Stromal cell of bone marrow (primary cell): ENCODE measurements around the gene NOC4L.

Experiments
- DNase-seq: peaks from one replicate; pipeline ENCODE4 v3.0.0-alpha.2; 2012; ENCODE audit warnings: low read depth

The NOC4L gene

GRCh38 chr12:132156573-132157325 lies 12.5 kb downstream of the NOC4L start:
- DNase-seq, result no peak

- no peak for DNase-seq
These were observed 13.6 kb downstream of the NOC4L start for GRCh38 chr12:132157733-132158409.

DNA sequence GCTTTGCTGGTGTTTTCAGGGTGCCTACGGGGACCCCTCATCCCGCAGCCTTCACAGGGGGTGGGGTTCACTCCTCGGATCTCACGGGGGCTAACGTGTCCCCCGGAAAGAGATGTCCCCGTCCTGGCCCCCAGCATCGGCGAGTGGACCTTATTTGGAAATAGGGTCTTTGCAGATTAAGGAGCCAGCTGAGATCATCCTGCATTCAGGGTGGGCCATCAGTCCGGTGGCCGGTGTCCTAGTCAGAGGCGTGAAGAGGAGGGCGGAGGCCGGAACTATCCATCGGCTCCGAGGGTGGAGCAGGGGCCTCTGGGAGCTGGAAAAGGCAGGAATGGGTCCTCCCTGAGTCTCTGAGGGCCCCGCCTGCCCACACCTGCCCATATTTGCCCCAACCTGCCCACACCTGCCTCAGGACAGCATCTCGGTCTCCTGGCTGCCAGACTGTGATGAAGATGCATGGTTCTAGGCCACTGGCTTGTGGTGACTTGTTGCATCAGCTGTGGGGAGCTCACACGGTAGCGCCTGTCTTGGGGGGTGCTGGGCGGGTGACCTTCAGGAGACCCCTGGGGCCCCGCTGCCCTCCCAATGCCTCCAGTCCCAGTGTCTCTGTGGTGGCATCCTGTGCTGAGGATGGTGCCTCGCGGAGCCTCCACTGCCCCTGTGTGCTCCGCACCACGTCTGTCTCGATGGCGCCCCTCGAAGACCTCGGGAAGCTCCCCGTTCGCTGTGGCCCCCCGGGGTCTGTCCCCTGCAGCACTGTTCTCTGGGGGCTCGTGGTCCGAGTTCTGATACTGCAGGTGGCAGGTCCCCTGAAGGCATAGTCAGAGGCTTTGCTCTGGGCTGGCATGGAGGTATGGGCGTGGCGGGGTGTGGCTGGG lies 14.7 kb downstream of the NOC4L start:
- DNase-seq, result no peak

DNA sequence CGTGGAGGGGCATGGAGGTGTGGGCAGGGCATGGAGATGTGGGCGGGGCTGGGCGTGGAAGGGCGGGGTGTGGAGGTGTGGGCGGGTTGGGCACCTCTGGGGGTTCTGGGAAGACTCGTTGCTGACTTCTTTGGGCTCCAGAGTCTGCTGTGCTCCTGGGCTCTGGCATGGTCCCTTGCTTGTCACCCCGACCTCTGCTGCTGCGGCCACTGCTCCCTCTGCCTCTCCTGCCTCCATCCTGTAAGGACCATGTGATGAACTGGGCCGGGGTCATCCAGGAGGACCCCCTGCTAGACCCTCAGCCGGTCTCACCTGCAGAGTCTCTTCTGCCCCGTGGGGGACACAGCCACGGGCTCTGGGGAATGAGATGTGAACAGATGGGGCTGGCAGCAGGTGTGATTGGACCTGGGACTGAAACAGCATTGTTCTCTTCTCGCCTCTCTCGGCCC lies 15.3 kb downstream of the NOC4L start:
- no peak for DNase-seq

DNA sequence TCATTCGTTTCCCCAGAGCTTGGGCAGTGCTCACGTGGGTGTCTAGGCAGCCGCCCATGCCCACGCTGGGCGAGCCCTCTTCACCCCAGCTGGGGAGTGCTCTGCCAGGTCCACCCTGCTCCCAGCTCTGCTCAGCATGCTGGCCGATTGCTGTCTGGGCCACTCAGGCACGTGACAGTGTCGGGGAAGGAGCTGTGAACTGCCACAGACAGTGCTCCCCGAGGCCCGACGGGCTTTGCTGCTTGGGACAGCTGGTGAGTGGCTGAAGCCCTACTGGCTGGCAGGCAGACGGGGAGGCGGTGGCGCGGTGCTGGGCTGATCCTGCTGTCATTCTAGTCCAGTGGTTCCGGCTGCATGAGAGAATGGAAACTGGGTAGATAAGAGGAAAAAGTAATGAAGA lies 15.8 kb downstream of the NOC4L start:
- no peak for DNase-seq

DNA sequence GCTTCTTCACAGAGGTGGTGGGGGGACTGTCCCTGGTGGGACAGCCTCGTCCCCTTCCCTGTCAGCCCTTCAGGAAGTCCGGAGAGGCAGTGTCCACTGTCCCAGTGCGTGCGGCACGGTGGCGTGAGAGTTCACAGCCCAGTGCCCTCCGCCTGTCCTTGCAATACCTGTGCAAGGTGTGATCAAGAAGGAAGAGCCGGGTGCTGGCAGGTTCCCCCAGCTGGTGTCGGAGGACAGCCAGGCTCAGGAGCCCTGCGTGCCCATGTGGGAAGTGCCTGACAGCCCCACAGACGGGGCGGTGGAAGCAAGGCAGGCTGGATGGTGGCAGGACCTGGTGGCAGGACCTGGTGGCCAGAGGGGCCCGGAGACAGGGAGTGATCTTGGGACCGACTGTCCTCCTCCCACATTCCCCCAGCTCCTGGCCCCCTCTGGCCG lies 16.4 kb downstream of the NOC4L start:
- no peak for DNase-seq

GRCh38 chr12:132161036-132161781 lies 17.0 kb downstream of the NOC4L start:
- DNase-seq, result no peak

GRCh38 chr12:132161796-132162507 lies 17.7 kb downstream of the NOC4L start:
- DNase-seq, result no peak

DNA sequence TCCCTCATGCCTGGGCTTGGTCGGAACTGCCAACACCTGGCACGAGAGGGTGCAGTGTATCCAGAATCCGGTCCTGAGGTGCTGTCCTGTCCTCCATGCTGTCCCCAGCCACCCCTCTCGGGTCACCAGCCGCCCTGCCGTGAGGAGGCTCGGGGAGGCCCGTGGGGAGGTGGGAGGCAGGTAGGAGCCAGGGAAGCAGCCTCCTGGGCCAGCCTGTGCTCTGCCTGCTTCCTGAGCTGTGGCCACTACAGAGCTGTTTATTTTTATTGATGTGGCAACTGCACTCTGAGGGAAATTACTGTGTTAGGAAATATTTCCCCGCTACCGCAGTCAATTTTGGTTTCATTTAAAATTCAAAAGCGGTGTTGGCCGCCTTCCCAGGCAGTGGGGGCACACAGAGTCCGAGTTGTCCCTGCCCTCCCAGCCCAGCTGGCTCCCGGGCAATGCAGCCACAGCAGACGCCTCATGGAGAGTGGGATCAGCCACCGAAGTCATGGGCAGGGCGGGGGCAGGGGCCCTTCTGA lies 18.3 kb downstream of the NOC4L start:
- peak; percentile 84 for DNase-seq

- DNase-seq, result no peak
These were observed 19.0 kb downstream of the NOC4L start for GRCh38 chr12:132163041-132163910.

GRCh38 chr12:132163911-132164288 lies 19.6 kb downstream of the NOC4L start:
- no peak for DNase-seq

- DNase-seq, result no peak
These were observed 20.2 kb downstream of the NOC4L start for GRCh38 chr12:132164426-132164825.

- DNase-seq, result no peak
These were observed 21.3 kb downstream of the NOC4L start for GRCh38 chr12:132165584-132165983.

GRCh38 chr12:132166093-132166492 lies 21.8 kb downstream of the NOC4L start:
- DNase-seq, result no peak

DNA sequence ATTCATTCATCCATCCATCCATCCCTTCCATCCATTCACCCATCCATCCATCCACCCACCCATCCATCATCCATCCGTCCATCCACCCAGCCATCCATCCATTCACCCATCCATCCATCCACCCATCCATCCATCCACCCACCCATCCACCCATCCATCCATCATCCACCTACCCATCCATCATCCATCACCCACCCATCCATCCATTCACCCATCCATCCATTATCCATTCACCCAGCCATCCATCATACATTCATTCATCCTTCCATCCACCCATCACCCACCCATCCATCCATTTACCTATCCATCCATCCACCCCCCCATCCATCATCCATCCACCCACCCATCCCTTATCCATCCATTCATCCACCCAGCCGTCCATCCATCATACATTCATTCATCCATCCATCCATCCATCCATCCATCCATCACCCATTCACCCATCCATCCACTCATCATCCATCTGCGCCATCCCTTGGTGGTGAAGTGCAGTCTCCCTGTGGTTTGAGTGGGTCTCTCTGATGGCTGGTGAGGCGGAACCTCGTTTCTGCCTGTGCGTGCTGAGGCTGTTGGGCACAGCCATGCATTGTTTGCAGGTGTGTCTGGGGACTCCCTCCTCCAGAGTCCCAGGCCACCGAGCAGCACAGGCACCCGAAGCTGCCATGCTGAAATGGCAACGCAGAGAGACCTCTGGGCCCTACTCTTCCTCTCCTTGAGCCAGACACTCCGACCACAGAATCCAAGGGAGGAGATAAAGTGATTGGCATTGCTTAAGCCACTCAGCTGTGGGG lies 22.7 kb downstream of the NOC4L start:
- no peak for DNase-seq

DNA sequence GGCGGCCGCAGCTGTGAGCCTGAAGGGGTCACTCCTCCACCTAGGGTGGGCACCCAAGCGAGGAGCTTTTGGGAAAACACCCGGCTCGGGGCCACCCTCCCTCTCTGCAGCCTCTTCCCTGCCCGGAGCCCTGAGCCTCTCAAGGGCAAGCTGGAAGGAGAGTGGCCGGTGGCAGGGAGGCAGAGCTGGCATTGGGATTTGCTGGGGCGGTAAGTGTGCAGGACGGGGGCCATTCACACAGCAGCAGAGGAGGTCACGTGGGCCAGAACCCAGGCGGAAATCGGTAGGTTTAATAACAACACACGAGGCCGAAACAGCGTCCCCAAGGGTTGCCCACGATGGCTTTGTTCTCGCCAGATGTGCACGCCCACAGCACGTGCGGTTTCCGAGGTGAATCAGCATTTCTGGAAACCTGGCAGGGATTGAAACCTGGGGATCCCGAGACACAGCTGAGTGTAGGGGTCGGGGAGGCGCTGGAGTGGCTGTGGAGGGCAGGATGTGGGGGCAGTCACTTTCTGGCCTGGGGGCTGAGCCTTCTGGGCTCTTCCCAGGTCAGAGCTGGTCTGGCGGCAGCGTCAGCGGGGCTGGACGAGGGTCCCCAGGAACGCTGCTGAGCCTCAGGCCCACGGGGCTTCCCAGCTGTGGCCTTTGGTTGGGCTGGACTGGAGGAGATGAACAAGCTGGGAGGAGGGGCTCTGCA lies 23.5 kb downstream of the NOC4L start:
- DNase-seq, result no peak

- no peak for DNase-seq
These were observed 24.2 kb downstream of the NOC4L start for GRCh38 chr12:132168311-132169031.

GRCh38 chr12:132169376-132169775 lies 25.1 kb downstream of the NOC4L start:
- no peak for DNase-seq
